ENCODE results near the gene CANT1.

DNA sequence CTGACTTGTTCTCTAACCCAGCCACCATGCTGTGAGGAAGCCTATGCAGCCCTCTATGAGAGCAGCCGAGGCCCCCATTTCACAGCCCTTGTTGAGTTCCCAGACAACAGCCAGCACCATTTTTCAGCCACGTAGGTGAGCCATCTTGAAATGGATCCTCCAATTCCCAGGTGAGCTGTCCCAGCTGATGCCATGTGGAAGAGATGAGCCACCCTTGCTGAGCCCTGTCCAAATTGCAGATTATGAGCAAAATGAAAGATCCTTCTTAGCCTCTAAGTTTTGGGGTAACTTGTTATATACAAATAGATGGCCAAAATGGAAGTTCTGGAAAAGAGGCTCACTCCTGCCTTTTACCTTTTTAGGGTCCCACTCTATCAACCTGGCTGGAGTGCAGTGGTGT lies 58.7 kb downstream of the CANT1 start:
- TF ChIP-seq, protein P1, sequence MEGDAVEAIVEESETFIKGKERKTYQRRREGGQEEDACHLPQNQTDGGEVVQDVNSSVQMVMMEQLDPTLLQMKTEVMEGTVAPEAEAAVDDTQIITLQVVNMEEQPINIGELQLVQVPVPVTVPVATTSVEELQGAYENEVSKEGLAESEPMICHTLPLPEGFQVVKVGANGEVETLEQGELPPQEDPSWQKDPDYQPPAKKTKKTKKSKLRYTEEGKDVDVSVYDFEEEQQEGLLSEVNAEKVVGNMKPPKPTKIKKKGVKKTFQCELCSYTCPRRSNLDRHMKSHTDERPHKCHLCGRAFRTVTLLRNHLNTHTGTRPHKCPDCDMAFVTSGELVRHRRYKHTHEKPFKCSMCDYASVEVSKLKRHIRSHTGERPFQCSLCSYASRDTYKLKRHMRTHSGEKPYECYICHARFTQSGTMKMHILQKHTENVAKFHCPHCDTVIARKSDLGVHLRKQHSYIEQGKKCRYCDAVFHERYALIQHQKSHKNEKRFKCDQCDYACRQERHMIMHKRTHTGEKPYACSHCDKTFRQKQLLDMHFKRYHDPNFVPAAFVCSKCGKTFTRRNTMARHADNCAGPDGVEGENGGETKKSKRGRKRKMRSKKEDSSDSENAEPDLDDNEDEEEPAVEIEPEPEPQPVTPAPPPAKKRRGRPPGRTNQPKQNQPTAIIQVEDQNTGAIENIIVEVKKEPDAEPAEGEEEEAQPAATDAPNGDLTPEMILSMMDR (IDR thresholded peaks at IDR 0.05) = no peak
- TF ChIP-seq POLR2A (IDR thresholded peaks at IDR 0.05) (no peak), EP300 (IDR thresholded peaks at IDR 0.05) (no peak)

All from ovary (tissue), 3 donors.